Prostate gland (tissue), 2 donors: ENCODE data around the gene FXYD5. TPM values are rescaled to one million over a fixed set of nuclear protein-coding genes. Genes with fewer than 3 reads are reported as not detected.

ENCODE experiments used
- DNase-seq: peaks from one replicate; pipeline ENCODE4 v3.0.0-alpha.2; 2019; ENCODE audit warnings: low spot score
- H3K27ac ChIP-seq, 2 donors: fragments of 200-600 bp; sonication (generic); 2 replicates each; pipeline ENCODE4 v1.5.1; 2017 to 2019
- H3K27me3 ChIP-seq: fragments of 200-600 bp; sonication (generic); replicated peaks from 2 replicates; pipeline ENCODE4 v1.5.1; 2019; ENCODE audit not compliant: insufficient read depth
- H3K36me3 ChIP-seq, 2 donors: fragments of 200-600 bp; sonication (generic); 1 replicate in 1 of 2; 2 replicates in 1 of 2; pipeline versions ENCODE4 v1.5.1 to v1.8.1; 2017 to 2019
- H3K4me1 ChIP-seq: fragments of 200-600 bp; sonication (generic); replicated peaks from 2 replicates; pipeline ENCODE4 v1.5.1; 2019
- H3K4me3 ChIP-seq, 2 donors: fragments of 200-600 bp; sonication (generic); 2 replicates each; pipeline ENCODE4 v1.5.1; 2017 to 2019
- H3K9me3 ChIP-seq: fragments of 200-600 bp; sonication (generic); 2 replicates; pipeline ENCODE4 v1.5.1; 2017
- CTCF ChIP-seq, 4 experiments: fragments of 200-600 bp in 2 of 4; fragments of 450-650 bp in 2 of 4; sonication (generic) in 2 of 4; IDR thresholded peaks; 1 replicate in 3 of 4; 2 replicates in 1 of 4; pipeline ENCODE4 v1.5.1; 2016 to 2019; ENCODE audit warnings: antibody characterized with exemption in 4 of 4, mild to moderate bottlenecking in 2 of 4, moderate library complexity in 2 of 4
- POLR2A ChIP-seq: fragments of 450-650 bp; IDR thresholded peaks from one replicate; pipeline ENCODE4 v1.6.1; 2016; ENCODE audit warnings: antibody characterized with exemption, mild to moderate bottlenecking
- POLR2AphosphoS5 ChIP-seq: sonication (generic); formaldehyde crosslinking; IDR thresholded peaks from one replicate; pipeline ENCODE4 v1.6.1; 2017; ENCODE audit warnings: antibody characterized with exemption
- WGBS: methylation state at CpG from one replicate; pipeline ENCODE4 v1.1.5; 2018; 5-methylcytosine and 5-hydroxymethylcytosine counted together
- intact Hi-C: fragments of 100-400 bp; cut with DNase I; formaldehyde crosslinking; loops from one replicate; pipeline ENCODE4 v1.14.2; 2022
- total RNA-seq, 2 donors: library from RNA; depleted of rRNA; stranded (reverse); fragments of >200 nt; gene quantifications; one replicate each; pipeline ENCODE4 v1.1.0, GENCODE V29; 2016

The FXYD5 gene
- total RNA-seq, 2 donors from 2014 or later: 18.8 to 43.2 TPM

DNA sequence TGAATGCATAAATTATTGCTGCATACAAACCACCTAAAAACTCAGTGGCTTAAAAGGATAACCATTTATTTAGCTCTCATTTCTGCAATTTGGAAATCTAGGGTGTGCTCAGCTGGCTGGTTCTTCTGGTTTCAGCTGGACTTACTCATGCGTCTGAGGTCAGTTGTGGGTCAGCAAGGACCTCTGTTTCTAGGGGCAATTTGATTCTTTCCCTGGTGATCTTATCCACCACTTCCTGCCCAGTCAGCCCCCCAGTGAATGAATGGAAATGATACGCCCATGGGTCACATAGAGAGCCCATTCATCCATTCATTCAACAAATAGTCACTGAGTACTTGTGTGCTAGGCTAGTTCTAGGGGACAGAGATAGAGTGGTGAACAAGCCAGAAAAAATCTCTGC, 9.9 kb downstream of the FXYD5 start:
- H3K36me3 ChIP-seq: no peaks in the 10 kb centered on the region
- intact Hi-C loops: no loop called here

DNA sequence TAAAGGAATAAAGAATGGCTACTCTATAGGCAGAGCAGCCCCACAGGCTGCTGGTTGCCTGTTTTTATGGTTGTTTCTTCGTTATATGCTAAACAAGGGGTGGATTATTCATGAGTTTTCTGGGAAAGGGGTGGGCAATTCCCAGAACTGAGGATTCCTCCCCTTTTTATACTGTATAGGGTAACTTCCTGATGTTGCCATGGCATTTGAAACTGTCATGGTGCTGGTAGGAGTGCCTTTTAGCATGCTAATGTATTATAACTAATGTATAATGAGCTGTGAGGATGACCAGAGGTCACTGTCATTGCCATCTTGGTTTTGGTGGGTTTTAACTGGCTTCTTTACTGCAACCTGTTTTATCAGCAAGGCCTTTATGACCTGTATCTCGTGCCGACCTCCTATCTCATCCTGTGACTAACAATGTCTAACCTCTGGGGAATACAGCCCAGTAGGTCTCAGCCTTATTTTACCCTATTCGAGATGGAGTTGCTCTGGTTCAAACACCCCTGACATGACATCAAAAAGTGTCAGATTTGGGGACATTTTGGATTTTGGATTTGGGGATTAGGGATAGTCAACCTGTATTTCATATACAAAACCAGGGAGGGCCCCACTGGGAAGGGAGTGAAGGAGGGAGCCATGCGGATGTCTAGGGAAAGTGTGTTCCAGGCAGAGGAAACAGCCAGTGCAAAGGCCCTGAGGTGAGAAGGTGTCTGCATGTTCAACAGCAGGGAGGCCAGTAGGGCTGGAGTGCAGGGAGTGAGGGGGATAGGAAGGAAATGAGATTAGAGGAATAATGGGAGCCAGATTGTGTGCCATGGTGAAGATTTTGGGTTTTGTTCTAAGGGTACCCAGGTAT, 10.9 kb downstream of the FXYD5 start:
- intact Hi-C loops: no loop called here
- WGBS: 77% methylated on average over 5 of the region's 5 CpGs
- no peak for DNase-seq
- Histone ChIP-seq H3K4me3 (no peak overlapping the region), H3K27ac (no peak overlapping the region), H3K36me3 (no peaks in the 10 kb centered on the region), H3K9me3 (no peaks in the 10 kb centered on the region), H3K27me3 (no peaks in the 10 kb centered on the region), H3K4me1 (no peaks in the 10 kb centered on the region)
- no peak for TF ChIP-seq POLR2AphosphoS5
- TF ChIP-seq POLR2A: no peak
- TF ChIP-seq CTCF (IDR thresholded peaks at IDR 0.05): no peak

More for the DNA sequence above, 9.9 kb downstream of the FXYD5 start:
- H3K4me1 ChIP-seq: no peaks in the 10 kb centered on the region
- H3K4me3 ChIP-seq: no peak overlapping the region
- DNase-seq: no peak
- 87% methylated on average over 2 of the region's 2 CpGs for WGBS
- no peaks in the 10 kb centered on the region for H3K9me3 ChIP-seq
- no peak for TF ChIP-seq POLR2A
- no peak for TF ChIP-seq POLR2AphosphoS5
- no peak for TF ChIP-seq CTCF (IDR thresholded peaks at IDR 0.05)
- H3K27ac ChIP-seq: no peak overlapping the region
- no peaks in the 10 kb centered on the region for H3K27me3 ChIP-seq

DNA sequence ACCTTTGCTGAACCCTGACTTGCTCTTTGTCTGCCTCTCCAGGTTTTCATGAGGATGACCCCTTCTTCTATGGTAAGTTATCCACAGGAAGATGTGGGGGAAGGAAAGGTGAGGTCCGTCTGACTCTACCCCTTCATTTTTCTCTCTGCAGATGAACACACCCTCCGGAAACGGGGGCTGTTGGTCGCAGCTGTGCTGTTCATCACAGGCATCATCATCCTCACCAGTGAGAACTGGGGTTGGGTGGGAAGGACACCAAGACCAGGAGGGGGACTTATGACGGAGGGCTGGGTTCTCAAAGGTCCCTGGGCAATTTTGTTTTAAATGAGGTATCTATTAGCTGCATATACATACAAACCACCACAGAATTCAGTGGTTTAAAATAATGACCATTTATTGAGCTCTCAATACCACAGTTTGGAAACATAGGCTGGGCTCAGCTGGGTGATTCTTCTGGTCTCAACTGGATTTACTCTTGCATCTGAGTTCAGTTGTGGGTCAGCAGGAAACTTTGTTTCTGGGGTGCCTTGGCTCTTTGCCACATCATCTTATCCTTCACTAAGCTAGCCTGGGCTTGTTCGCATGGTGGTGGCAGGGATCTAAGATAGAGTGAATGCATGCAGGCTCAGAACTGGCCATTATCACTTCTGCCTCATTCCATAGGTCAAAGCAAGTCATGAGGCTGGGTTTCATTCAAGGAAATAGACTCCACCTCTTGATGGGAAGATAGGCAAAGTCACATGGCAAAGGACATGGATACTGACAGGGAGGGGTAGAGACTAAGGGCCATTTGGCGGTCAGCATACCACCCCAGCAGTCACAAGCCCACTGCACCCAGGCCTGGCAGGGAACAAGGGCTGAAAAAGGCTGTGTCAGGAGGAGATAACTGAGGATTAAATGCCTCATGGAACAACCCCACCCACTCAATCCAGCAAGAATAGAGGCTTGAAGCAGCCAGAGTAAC, 11.8 kb downstream of the FXYD5 start:
- intact Hi-C loops: no loop called here
- no peak overlapping the region for H3K4me3 ChIP-seq
- H3K9me3 ChIP-seq: no peaks in the 10 kb centered on the region
- no peaks in the 10 kb centered on the region for H3K4me1 ChIP-seq
- no peak overlapping the region for H3K27ac ChIP-seq
- 97% methylated on average over 7 of the region's 7 CpGs for WGBS
- TF ChIP-seq POLR2AphosphoS5: no peak
- no peak for TF ChIP-seq POLR2A
- no peak for TF ChIP-seq CTCF (IDR thresholded peaks at IDR 0.05)
- DNase-seq: no peak
- no peaks in the 10 kb centered on the region for H3K36me3 ChIP-seq
- no peaks in the 10 kb centered on the region for H3K27me3 ChIP-seq

DNA sequence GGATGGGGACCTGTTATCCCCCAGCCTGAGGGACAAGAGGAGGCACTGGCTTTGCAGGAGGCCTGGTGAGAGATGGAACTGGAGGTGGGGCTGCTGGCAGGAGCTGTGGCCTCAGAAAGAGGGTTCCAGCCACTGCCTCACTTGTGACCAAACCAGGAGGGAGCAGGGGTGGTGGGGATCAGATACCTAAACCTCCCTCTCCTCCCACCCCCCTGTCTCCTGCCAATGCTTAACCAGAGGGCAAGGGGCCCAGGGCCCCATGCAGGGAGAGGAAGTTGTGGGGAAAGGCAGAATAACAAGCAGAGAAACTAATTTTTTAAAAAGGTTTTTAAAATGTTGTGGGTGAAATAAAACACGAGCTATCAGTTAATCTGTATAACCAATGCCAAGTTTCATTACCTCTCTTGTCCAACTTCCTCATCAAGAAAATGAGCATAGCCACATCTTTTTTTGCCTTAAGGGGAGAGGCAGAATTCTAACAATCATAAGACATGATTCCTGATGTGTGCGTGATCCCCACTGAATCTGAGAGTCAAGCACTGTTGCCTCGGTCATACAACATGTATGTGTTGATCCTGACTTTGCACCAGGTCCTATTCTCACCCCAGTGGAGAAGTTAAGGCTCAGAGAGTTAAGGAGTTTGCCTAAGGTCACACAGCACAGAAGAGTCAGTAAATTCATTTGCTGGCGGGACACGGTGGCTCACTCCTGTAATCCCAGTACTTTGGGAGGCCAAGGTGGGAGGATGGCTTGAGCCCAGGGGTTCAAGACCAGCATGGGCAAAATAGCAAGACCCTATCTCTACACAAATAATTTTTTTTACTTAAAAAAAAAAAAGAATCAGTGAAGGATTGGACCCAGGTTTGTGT, 12.9 kb downstream of the FXYD5 start:
- no peak for DNase-seq
- no peak overlapping the region for H3K4me3 ChIP-seq

More for the DNA sequence above, 12.9 kb downstream of the FXYD5 start:
- Histone ChIP-seq H3K36me3 (no peaks in the 10 kb centered on the region), H3K27me3 (no peaks in the 10 kb centered on the region), H3K4me1 (no peaks in the 10 kb centered on the region), H3K27ac (no peak overlapping the region), H3K9me3 (no peaks in the 10 kb centered on the region)
- intact Hi-C loops: no loop called here
- 55% methylated on average over 5 of the region's 5 CpGs for WGBS
- TF ChIP-seq CTCF (IDR thresholded peaks at IDR 0.05) (no peak), POLR2AphosphoS5 (no peak)
